GM21390 (cell line): ENCODE results near the gene HNRNPUL2.

Experiments
- ATAC-seq: cut with Tn5 transposase; IDR thresholded peaks from one replicate; pipeline ENCODE4 v1.9.1; 2021; ENCODE audit not compliant: unreplicated experiment

Gene HNRNPUL2

DNA sequence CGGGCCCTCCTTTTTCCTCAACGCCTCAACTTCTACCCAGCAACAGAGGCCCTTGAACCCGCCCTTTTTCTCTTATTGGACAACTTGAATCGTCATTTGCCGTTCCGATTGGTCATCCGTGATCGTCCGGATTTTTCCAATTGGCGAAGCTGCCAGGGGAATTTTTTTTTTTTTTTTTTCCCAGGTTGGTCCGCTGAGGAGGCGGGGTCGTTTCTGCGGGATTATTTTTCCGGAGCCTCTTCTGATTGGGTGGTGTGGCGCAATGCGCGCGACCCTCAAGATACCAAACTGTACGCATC, 564 bp upstream of the HNRNPUL2 start:
- ATAC-seq: peak; percentile 49

DNA sequence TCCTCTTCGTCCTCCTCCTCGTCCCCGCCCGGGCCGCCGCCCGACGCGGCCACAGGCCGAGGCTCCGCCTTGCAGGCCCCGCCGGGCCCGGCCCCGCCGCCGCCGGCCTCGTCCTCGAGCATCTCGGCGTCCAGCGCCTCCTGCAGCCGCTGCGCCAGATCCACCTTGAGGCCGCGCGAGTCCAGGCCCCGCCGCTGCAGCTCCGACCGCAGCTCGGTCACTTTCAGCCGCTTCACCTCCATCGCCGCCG, 417 bp downstream of the HNRNPUL2 start:
- ATAC-seq: peak; percentile 12

DNA sequence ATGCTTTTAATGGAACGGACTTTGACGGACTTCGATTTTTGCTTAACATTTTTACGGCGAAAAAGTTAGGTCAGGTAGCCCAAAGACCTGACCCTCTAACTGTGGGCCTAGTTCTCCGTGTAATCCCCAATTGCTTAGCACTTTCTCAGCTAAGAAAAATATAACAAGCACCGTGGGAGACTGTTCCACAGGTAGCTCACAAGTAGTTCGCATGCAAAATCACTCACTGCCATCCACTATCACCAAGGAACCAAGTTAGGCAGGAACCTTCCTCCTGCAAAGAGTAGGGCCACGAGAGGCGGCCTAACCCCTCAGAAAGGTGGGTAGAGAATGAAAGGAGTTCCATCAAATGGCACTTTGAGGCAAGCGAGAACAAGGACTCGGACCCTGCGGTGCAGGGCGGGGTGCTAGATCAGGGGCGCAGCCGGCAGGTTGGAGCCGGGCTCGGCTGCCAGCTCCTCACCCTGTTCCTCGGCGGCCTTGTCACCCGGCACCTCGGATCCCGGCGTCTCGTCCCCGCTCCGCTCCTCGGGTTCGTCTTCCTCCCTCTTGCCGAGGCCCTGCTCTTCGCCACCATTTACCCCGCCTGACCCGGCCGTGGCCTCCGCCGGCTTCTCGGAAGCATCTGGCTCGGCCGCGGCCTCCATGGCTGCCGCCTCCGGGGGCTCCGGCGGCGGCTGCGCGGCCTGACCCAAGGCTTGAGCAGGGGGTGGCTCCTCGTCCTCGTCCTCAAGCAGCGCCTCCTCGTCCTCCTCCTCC, 922 bp downstream of the HNRNPUL2 start:
- no peak for ATAC-seq

DNA sequence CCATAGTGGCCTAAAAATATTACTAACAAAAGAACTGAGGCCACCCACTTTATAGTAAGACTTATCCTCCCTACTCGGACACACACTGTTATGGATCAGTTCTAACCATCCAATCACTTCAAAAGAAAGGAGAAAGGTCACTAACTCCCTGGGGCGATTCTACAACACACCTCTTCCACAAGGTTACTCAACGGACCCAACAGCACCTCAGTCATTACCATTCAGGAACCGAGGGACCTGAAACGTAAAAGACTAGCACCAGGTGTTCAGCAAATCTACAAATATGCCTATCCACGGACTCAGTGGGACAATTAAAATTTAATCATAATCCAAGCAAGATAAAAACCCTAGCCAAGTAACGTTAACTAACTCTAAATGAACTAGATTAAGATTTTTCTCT, 1.6 kb downstream of the HNRNPUL2 start:
- ATAC-seq: no peak

DNA sequence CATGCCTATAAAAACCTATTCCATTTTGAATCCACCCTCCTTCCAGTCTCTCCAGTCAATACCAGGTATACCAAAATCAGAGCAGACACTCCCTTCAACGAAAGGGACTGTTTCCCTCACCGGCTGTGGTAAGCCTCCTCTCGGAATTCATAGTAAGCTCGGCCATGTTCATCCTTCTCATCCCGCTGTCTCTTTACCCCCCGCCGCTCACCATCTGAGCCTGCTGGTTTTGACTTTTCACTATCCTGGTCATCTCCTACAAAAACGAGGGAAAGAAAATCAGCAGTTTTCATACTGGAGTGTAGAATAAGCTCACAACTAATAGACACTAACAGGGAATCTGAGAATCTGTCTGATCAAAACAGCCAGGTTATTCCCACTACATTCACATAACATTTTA, 3.1 kb downstream of the HNRNPUL2 start:
- no peak for ATAC-seq

DNA sequence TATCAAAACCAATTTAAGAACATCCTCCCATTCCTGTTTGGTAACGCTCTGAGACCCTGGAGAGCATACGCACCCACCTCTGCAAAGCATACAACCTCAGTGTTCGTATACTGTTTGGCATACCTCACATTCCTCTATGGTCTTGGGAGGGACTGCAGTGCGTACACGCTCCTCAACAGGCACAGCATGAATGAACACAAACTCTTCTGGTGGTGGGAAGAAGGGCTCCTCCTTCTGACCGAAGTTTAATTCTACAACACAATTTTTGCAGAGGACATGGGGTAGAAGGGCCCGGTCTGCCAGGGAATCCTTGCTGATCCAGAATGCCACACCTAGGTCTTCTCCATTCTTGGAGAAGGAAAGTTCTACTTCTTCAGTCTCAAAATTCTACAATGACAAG, 5.3 kb downstream of the HNRNPUL2 start:
- ATAC-seq: no peak

DNA sequence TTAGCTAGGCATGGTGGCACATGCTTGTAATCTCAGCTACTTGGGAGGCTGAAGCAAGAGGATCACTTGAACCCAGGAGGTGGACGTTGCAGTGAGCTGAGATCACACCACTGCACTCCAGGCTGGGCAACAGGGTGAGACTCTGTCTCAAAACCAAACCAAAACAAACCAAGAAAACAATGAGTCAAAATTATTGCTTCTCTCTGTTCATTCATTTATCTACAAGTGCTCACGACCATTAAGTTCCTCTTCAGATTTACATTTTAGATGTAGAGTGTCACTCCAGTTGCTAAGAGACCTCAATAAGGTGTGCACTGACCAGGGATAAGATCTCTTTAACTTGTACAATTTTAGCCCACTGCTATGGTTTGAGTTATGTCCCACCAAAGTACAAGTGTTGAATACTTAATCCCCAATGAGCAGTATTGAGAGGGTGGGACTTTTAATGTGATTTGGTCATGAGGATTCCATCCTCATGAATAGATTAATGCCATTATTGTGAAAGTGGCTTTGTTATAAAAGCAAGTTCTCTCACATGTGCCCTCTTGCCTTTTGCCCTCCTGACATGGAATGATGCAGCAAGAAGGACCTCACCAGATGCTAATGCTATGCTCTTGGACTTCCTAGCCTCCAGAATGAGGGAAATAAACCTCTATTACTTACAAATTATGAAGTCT, 7.8 kb downstream of the HNRNPUL2 start:
- ATAC-seq: no peak

DNA sequence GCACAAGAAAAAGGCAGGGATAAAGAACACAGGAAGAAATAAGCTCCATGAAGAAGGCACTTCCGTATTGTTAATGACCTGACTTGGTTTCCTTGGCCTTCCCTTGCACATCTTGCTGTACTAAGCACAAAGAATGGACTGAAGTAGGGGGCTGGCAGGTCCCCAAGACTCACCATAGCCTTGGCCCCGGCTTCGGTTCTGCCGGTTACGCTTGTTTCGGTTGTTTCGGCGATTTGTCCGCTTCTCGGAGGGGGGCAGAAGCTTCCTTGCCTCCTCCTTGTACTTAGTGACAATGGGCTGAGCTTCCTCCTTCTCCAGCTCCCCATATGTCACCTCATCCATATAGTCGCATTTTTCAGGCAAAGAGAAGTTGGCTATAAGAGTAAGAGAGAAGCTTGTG, 10.4 kb downstream of the HNRNPUL2 start:
- ATAC-seq: no peak

DNA sequence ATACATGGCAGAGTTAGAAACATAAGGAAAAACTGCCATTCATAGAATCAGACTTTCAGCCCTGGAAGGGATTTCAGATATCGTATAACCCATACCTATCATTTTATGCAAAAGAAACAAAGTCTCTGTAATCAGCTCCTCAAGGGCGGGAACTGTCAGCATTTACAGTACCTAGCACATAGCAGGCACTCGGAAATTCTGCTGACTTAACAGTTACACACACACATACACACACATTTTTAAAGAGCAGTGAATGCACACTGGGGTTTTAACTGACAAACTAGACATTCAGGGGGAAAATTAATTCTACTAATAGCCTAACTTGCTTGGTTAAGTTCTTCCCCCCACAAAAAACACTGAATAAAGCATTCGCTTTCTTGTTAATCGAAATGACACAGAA, 11.1 kb downstream of the HNRNPUL2 start:
- ATAC-seq: no peak

DNA sequence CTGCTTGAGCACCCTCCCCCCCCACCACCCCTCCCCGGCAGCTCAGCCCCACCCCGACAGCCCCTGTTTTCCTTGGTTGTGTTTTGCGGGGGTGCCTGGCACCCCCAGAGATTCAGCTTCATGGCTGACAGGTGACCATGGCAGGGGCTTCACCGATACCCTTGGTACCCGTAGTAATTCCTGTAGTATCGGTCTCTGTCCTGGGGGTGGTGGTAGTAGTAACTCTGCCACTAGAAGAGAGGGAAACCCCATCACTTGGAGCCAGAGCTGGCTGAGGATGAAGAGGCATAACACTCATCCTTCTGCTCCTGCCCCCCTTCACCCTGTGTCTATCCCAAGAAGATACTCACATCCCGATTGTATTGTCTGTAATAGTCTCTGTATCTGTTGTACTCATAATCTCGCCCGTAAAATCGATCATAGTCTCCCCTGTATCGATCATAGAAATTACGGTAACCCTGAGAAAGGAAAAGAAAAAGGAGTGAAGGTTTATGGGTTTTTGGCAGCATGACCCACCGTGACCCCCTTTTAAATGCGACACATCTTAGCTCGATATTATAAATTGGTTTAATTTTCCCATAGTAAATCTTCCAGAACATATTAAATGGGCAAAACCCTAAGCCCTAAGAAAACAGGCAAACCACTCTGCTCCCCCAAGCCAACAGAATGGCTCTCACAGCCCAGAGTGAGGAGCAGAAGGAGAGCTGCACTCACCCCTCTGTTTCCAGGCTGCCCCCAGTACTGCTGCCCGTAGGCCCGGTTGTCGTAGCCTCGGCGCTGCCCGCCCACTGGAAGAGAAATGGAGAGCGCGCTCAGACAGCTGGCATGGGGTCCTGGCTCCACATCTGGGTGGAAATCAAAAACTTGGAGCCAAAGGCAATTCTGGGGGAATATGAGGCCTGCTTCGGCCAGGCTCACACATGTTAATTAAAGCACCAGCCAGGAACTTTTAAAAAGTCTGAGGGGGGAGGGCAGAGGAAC, 11.8 kb downstream of the HNRNPUL2 start:
- ATAC-seq: no peak

DNA sequence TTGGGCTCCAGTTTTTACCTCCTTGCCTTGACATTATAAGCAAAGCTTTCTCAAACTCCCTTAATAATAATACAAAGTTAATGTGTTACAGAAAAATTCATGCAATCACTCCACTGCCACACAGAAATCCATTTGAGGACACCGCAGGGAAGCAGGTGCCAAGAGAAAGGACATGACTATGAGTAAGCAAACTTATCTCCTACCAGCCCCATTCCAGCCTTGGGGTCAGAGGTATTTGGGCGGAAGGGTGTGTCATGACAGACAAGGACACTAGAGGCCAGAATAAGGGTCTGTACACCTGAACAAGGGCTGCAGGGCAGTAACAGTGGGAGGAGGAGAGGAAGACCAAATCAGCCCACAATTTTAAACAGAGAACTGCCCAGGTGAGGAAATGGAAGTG, 13.9 kb downstream of the HNRNPUL2 start:
- no peak for ATAC-seq

DNA sequence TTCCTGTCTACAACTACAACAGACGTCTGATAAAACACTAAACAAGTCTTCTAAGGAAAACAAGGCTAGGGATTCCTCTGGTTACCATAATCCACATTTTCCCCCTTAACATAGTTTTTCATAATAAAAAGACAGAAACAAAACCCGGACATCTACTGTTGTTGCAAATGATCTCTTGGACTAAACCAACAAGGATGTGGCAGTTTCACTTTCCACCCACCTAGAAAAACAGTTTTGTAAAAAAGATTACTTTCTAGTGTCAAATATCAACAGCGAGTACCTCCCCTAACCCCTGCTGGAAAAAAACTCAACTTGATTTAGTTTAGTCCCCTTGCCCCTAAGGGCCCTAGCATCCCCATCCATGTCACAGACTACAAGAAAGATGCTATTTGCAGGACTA, 14.4 kb downstream of the HNRNPUL2 start:
- no peak for ATAC-seq

DNA sequence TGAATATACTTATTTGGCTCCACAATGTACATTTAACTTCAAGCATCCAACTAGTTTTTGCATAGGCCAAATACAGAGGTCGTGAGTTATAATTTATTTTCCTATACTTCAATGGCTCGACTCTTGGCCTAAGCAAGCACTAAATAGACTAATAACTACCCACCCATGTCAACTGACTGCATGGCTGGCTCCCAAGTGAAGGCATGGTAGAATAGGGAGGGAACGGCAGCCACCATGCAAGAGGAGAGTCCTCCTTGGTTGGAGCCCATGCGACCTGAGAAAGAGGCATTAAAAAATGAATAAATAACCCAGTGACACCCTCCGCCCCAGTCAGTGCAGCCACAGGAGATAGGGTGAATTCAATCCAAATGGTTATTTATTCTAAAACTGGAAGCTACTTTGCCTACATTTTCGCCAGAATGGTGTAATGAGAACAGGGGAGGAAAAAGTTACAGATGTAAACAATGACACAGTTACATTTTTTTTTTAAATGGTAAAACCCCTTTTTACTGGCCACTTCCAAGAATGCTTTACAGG, 14.9 kb downstream of the HNRNPUL2 start:
- no peak for ATAC-seq

DNA sequence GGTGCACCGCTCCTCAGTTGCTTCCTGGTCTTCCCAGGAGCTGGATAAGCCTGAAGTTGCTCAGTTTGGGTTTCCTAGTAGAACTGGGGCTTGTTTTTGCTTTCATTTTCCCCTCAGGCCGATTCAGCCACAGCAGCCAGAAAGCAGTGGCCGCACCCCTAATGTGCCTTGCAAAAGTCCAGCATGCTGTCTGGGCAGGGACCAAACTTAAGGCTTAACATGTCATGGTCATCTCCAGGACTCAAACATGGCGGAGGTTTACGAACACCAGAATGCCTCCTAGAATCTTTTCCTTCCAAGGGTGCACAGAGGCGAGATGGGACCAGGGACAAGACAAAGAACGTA, 17.3 kb downstream of the HNRNPUL2 start:
- no peak for ATAC-seq

DNA sequence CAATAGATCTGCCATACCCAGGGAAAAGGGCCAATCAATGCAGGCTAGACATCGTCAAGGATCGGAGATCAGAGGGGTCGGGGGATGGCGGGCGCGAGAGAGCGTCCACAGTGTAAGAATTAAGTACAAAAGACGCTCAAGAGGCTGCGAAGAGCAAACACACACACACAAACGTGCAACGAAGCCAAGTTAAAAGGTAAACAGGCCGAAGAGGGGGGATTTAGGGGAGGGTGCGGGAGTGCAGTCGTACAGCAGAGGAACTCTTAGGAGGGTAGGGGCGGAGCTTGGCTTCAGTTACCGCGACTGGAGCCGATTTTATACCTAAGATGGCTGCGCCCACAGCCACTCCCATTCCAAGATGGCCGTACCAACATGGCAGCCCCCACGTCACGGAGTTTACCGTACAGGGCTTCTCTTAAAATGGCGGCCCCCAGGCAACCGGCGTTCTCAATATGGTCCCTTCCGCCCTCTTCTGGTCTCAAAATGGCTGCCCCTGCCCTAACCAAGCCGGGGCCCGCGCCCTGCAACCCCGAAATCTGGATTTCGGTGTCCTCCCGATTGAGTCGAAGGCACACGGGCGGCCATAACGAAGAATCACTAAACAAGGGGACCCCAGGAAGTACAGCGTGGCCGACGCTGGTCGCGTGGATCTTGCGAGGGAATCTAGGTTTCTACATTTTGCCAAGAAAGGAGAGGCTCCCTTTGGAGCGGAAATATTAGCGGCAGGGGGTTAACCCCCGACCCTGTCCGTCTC, 17.8 kb downstream of the HNRNPUL2 start:
- peak; percentile 67 for ATAC-seq

DNA sequence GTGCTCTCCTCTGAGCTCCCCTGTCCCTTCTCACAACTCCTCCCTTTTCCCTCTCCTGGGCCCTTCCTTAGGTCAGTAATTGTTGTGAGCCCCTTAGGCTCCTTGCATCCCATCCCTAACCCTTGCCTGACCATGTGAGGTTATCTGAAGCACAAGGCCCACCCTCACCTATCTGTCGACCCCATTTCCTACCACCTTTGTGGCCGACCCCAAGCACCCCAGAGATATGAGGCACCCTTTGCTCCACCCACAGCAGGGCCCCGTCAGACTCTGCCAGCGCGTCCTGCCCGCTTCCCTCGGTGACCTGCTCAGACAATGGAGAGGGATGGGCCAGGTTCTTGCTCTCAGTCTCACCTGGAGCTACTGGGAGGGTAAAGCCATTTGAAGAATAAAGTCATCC, 18.5 kb downstream of the HNRNPUL2 start:
- ATAC-seq: no peak

DNA sequence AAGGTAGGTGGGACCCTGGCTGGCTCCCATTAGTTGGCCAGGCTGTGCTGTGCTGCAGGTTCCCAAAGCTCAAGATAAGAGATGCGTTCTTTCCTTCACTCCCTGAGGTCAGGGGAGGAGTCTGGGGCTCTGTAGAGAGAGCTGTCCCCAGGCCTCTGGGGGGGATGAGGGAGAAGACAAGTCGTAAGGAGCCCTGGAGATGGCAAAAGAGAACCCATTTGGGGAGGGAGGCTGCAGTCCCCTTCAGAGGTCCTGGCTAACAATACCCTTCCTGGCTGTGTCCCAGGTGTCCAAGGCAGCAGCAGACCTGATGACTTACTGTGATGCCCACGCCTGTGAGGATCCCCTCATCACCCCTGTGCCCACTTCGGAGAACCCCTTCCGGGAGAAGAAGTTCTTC, 18.9 kb downstream of the HNRNPUL2 start:
- no peak for ATAC-seq

DNA sequence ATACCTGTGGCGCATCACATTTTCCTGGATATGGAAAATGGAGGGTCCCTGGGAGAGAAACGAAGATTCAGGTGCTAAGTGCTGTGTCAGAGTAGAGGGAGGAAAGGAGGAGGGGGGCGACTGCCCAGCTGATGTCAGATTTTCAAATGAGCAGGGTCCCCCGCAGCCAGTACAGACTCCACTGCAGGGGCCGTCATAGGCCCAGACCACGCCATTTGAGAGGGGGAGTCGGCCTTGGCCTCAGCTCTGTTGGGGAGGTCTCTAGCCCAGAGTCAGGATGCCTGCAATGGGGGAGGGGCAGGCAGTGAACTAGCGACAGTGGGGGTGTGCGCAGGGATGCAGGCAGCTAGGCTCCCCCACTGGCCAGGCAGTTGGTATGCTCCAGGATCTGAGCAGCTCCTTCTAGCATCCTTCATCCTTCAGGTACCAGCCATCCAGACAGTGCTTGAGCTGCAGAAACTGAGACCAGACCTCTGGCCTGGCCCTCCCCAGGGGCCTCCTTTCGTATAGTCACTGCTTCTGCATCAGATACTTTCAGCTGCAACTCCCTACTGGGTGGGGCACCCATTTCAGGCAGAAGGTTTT, 19.9 kb downstream of the HNRNPUL2 start, which contains the start of the genes BSCL2 and GNG3:
TSS of gene BSCL2 (minus strand) at position 148 of the 585 bp plus-strand sequence. CDS start 229 bp downstream, outside the sequence.
TSS of gene GNG3 (plus strand) at position 400 of the 585 bp plus-strand sequence. CDS start 620 bp downstream, outside the sequence.
- no peak for ATAC-seq

DNA sequence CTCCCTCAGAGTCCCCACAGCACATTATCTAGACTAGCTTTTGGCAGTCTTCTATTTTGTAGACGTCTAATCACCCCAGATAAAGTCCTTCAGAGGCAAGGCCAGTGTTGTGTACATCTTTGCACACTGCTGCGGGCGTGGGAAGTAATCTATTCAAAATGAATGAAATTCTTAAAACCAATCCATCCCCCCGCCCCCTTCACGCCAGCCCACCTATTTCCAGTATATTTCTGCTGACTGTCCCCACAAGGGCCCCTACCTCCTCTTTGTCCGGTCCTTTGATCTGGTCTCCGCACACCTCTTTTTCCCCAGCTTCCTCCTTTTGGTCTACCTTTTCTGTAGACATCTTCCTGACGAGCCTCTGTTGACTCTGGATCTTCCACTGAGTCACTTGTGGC, 20.4 kb downstream of the HNRNPUL2 start:
- no peak for ATAC-seq
